22Rv1 (cell line): Measurements from ENCODE around the gene PACC1.

Experiments used
- H3K27ac ChIP-seq: fragments of 450-650 bp; 2 replicates; pipeline ENCODE4 v1.5.1; 2017
- CTCF ChIP-seq: fragments of 450-650 bp; IDR thresholded peaks from 2 replicates; pipeline ENCODE4 v1.5.1; 2017; ENCODE audit warnings: mild to moderate bottlenecking
- ZFX ChIP-seq: fragments of 450-650 bp; IDR thresholded peaks from 2 replicates; pipeline ENCODE4 v1.6.1; 2017; ENCODE audit warnings: antibody characterized with exemption, borderline replicate concordance

The PACC1 gene

GRCh38 chr1:212351588-212352362 is 62.9 kb downstream of the PACC1 start:
- H3K27ac ChIP-seq: no peak overlapping the region
- TF ChIP-seq ZFX (no peak), CTCF (no peak)

GRCh38 chr1:212346601-212347000 is 68.1 kb downstream of the PACC1 start:
- TF ChIP-seq ZFX: no peak
- no peak for TF ChIP-seq CTCF

GRCh38 chr1:212344905-212345304 is 69.8 kb downstream of the PACC1 start:
- no peak for TF ChIP-seq CTCF
- TF ChIP-seq ZFX: no peak
- H3K27ac ChIP-seq: no peak overlapping the region

More at GRCh38 chr1:212346601-212347000, 68.1 kb downstream of the PACC1 start:
- no peak overlapping the region for H3K27ac ChIP-seq

DNA sequence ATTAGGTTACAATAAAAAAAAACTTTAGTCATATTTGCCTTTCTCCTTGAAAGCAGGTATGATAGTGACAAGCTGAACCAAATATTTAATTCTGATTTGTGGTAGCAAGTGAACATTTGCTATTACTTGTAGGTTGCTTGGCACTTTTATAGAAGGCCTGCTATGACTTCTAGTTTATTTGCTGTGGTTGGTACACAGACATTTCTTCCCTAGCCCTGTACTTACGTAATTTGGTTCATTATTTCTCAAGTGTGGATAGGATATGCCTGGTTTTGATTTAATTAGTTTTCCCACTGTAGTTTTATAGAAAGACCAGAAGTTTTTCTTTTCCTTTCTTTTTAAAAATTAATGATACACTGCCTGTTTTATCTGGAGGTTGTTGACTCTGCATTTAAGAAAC is 73.6 kb downstream of the PACC1 start:
- no peak for TF ChIP-seq CTCF
- no peak for TF ChIP-seq ZFX
- no peak overlapping the region for H3K27ac ChIP-seq

- H3K27ac ChIP-seq: no peak overlapping the region
- TF ChIP-seq CTCF (no peak), ZFX (no peak)
Measured at GRCh38 chr1:212329105-212329504, 85.6 kb downstream of the PACC1 start.

- no peak for TF ChIP-seq CTCF
- no peak for TF ChIP-seq ZFX
Measured at GRCh38 chr1:212328248-212328647, 86.4 kb downstream of the PACC1 start.

DNA sequence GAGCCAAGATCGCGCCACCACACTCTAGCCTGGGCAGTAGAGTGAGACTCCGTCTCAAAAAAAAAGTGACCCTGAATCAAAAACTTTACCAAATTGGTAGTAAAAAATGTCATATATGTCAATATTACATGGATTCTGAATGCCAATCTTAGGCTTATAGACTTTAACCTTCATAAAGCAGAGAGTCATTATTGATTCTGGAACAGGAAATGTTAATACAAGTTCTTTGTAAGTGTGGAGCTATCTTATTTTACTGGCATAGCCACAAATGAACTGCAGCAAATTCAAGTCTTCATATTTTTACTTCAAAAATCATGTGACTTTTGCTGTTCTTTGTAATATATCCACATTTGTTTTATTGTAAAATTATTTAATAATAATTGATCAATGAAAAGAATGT is 88.1 kb downstream of the PACC1 start:
- H3K27ac ChIP-seq: no peak overlapping the region
- TF ChIP-seq CTCF (no peak), ZFX (no peak)

More at GRCh38 chr1:212328248-212328647, 86.4 kb downstream of the PACC1 start:
- no peak overlapping the region for H3K27ac ChIP-seq
